Erythroblast (primary cell): Measurements from ENCODE around the gene LGALS7.
"Not testable (repeated sequence)": the region's sequence is repeated elsewhere in the genome, so short reads cannot be mapped to it uniquely, and the experiment has no call there.

ENCODE experiments used
- GATA1 ChIP-seq: IDR thresholded peaks from 2 replicates; pipeline ENCODE4 v1.6.1; 2011; ENCODE audit warnings: low read depth, mild to moderate bottlenecking, control low read depth, low read length, moderate library complexity
- POLR2A ChIP-seq: IDR thresholded peaks from 2 replicates; pipeline ENCODE4 v1.6.1; 2011; ENCODE audit warnings: mild to moderate bottlenecking, low read length

DNA sequence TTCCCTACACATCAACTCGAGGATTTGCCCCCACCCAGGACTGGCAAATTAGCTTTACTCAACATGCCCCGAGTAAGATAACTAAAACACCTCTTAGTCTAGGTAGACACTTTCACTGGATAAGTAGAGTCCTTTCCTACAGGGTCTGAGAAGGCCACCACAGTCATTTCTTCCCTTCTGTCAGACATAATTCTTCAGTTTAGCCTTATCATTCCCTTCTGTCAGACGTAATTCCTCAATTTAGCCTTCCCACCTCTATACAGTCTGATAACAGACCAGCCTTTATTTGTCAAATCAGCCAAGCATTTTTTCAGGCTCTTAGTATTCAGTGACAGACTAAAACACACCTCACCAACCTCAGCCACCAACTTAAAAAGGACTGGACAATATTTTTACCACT is 19.5 kb downstream of the LGALS7 start:
- TF ChIP-seq POLR2A, GATA1: not testable (repeated sequence)
